ENCODE data around the gene ITSN2.

GRCh38 chr2:24225499-24226242, 134.7 kb downstream of the ITSN2 start:
- TF ChIP-seq, protein P1, sequence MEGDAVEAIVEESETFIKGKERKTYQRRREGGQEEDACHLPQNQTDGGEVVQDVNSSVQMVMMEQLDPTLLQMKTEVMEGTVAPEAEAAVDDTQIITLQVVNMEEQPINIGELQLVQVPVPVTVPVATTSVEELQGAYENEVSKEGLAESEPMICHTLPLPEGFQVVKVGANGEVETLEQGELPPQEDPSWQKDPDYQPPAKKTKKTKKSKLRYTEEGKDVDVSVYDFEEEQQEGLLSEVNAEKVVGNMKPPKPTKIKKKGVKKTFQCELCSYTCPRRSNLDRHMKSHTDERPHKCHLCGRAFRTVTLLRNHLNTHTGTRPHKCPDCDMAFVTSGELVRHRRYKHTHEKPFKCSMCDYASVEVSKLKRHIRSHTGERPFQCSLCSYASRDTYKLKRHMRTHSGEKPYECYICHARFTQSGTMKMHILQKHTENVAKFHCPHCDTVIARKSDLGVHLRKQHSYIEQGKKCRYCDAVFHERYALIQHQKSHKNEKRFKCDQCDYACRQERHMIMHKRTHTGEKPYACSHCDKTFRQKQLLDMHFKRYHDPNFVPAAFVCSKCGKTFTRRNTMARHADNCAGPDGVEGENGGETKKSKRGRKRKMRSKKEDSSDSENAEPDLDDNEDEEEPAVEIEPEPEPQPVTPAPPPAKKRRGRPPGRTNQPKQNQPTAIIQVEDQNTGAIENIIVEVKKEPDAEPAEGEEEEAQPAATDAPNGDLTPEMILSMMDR (IDR thresholded peaks at IDR 0.05 in 2 of 3, conservative IDR thresholded peaks at IDR 0.05 in 1 of 3; ENCODE audit: borderline replicate concordance in 1 of 3, insufficient read depth in 1 of 3, low read depth in 2 of 3, low read length in 2 of 3): no peak
- TF ChIP-seq SIN3A (IDR thresholded peaks at IDR 0.05; ENCODE audit: low read depth) (no peak), ELF1 (IDR thresholded peaks at IDR 0.05; ENCODE audit: borderline replicate concordance, low read depth) (no peak), YY1 (IDR thresholded peaks at IDR 0.05; ENCODE audit: extremely low read depth, insufficient replicate concordance, low read depth, low read length) (no peak), ZNF274 (IDR thresholded peaks at IDR 0.05; ENCODE audit: low read depth, low read length) (no peak), EZH2 (IDR thresholded peaks at IDR 0.05) (no peak), EZH2phosphoT487 (IDR thresholded peaks at IDR 0.05; ENCODE audit: borderline replicate concordance) (no peak), POLR2AphosphoS5 (IDR thresholded peaks at IDR 0.05; ENCODE audit: low read depth, low read length) (no peak), POLR2A (IDR thresholded peaks at IDR 0.05; ENCODE audit: borderline replicate concordance, extremely low read depth, insufficient read depth, insufficient read length) (no peak), CEBPB (IDR thresholded peaks at IDR 0.05; ENCODE audit: low read depth) (no peak)
- TF ChIP-seq, protein P2, sequence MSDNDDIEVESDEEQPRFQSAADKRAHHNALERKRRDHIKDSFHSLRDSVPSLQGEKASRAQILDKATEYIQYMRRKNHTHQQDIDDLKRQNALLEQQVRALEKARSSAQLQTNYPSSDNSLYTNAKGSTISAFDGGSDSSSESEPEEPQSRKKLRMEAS (IDR thresholded peaks at IDR 0.05): no peak
- TF ChIP-seq, protein P3, sequence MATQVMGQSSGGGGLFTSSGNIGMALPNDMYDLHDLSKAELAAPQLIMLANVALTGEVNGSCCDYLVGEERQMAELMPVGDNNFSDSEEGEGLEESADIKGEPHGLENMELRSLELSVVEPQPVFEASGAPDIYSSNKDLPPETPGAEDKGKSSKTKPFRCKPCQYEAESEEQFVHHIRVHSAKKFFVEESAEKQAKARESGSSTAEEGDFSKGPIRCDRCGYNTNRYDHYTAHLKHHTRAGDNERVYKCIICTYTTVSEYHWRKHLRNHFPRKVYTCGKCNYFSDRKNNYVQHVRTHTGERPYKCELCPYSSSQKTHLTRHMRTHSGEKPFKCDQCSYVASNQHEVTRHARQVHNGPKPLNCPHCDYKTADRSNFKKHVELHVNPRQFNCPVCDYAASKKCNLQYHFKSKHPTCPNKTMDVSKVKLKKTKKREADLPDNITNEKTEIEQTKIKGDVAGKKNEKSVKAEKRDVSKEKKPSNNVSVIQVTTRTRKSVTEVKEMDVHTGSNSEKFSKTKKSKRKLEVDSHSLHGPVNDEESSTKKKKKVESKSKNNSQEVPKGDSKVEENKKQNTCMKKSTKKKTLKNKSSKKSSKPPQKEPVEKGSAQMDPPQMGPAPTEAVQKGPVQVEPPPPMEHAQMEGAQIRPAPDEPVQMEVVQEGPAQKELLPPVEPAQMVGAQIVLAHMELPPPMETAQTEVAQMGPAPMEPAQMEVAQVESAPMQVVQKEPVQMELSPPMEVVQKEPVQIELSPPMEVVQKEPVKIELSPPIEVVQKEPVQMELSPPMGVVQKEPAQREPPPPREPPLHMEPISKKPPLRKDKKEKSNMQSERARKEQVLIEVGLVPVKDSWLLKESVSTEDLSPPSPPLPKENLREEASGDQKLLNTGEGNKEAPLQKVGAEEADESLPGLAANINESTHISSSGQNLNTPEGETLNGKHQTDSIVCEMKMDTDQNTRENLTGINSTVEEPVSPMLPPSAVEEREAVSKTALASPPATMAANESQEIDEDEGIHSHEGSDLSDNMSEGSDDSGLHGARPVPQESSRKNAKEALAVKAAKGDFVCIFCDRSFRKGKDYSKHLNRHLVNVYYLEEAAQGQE (IDR thresholded peaks at IDR 0.05; ENCODE audit: low read depth): no peak

All from HCT116 (cell line).